GOT3 (cell line): ENCODE results near the gene EPO.
"Not testable (repeated sequence)": the region's sequence is repeated elsewhere in the genome, so short reads cannot be mapped to it uniquely, and the experiment has no call there.

Source experiments
- DNase-seq: peaks from one replicate; lab custom pipeline; 2025; ENCODE audit warnings: mixed read lengths; lab: John Stamatoyannopoulos, UW

The EPO gene

DNA sequence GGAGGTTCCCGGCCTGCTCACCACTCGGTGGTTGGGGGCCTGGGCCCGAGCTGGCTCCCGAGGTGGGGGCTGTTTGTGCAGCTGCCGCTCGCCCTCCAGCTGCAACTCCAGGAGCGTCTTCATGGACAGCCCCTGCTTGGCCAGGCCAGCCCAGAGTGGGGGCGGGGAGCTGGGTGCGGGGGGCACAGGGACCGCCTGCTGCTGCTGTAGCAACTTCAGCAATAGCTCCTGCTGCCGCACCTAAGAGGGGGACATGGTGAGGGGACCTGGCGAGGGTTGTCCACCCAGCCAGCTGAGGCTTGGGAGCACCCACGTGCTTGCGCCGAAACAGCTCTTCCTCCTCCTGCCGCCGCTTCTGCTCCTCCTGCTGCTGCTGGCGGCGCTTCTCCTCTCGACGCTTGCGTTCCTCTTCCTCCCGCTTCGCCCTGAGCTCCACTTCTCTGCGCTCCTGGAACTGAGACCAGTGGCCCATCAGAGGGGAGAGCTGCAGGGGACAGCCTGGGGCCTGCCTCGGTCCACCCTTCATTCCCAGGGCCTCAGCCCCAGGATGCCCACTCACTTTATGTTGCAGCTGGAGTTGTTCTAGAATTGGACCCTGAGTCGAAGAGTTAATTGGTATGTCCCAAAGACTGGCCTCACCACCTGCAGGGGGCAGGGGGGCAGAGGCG lies 37.1 kb upstream of the EPO start:
- no peak for DNase-seq

DNA sequence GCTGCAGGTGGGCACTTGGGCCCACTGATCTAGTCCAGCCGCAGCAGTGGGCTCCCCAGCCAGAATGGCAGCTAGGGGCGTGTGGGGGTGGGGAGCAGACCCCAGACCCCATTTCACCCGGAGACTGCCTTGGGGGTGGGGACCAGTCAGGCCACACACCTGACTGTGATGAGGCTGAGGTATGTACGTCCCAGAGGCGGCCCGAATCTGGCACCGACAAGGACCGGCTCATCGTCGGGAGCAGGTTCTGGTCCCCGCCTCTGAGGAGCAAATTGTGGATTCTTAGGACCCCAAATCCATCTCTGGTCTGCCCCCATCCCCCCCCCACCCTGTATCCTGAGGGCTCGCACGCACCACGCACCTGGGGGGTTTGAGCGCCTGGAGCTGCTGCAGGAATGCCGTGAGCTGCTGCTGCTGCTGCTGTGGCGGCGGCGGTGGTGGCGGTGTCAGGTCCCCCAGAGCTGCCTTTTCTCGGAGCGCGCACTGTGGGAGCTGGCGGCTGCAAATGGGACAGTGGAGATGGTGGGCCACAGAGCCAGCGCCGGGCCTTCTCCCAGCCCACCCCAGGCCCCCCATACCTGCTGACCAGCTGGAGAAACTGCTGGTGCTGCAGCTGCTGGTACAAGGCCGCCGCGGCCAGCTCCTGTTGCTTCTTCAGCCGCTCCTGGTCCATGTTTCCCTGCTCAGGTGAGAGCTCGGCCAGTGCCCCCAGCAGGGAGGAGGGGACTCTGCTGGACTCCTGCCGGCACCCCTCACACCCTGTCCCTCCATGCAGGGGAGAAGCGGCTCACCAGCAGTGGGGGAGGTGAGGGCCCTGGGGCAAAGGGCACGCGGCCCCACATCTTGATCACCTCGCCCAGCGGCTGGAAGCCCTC lies 36.4 kb upstream of the EPO start:
- DNase-seq, result no peak

DNA sequence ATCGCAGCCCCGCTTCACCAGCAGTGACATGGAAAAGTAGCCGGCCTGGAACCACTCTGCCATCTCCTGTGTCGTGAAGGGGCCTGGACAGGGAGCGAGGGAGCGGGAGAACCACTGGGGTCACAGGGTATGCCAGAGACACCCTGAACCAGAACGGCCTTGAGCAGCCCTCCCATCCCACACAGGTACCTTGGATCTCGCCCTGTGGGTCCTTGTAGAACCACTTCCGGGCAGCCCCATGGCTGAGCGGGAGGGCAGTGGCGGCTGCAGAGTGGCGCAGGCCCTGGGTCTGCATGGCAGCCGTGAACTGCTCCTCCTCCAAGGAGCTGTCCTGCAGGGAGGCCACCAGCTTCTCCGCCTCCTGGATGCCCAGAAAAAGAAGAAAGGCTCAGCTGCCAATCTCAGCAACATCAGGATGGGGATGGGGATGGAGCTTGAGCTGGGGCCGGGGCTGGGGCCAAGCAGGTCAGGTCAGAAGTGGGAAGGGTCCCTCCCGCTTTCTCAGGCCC lies 35.7 kb upstream of the EPO start:
- DNase-seq, result no peak

DNA sequence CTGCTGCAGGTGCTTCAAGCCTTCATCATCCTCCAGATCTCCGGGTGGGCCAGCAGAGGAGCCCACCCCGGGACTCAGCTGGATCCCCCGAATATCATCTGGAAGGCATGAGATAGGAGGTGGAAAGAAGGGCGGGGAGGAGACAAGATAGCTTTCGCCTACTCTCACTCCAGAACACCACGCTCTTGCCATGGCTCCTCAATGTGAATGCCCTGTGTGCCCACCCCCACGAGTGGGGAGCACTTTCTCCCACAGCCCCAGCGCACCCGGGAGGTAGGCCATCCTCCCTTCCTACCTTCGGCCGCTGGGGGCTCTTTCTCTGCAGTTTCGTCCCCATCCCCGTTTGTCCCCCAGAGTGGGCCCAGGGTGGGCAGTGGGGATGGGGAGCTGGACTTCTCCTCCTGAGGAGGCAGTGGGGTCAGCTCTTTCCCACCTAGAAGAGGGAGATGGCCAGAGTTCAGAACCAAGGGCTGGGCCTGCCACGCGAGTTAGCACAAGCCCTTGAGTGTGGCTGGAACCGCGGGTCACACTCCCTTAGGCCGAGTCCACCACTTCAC lies 35.1 kb upstream of the EPO start:
- no peak for DNase-seq

DNA sequence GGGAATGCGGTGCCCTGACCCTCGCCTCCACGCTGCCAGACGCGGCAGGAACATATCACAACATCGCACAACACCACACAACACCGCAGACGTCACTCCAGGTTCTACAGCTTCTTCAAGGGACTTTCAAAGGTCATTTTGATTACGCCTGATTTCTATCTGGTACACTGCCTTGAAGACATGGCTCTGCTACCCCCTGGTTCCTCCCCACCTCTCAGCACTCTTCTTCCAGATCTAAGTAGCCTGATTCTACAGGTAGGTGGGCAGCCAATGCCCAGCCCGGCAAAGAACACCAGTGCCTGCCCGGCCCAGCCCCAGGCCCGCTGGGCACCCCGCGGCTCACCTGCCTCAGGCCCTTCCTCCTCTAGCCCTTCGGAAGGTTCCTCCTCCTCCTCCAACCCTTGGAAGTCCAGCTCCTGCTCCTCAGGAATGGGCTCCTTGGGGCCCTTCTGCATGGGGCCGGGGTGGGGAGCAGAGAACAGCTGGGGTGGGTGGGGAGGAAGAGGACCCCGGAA lies 34.6 kb upstream of the EPO start:
- DNase-seq, result no peak

- no peak for DNase-seq
Measured at GRCh38 chr7:100686201-100686821, 34.0 kb upstream of the EPO start.

- DNase-seq, result no peak
Measured at GRCh38 chr7:100686822-100687211, 33.5 kb upstream of the EPO start.

DNA sequence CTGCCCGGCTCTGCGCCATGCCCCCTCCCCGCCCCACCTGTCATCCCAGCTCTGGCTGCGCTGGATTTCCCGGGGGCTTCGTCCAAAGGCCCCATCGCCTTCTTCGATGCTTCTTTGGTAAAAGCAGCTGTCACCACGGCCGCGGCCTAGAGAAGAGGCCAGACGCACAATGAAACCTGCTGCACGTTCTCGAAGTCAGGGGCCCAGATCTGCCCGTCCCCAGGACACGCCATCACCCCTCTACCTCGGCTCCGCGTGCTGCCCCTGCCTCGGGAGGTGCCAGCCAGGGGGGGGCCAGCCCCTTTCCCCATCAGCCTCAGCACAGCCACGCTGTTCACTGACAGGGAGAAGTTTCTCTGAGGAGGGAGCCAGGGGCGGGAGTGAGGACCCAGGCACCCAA lies 33.0 kb upstream of the EPO start:
- DNase-seq, result no peak

DNA sequence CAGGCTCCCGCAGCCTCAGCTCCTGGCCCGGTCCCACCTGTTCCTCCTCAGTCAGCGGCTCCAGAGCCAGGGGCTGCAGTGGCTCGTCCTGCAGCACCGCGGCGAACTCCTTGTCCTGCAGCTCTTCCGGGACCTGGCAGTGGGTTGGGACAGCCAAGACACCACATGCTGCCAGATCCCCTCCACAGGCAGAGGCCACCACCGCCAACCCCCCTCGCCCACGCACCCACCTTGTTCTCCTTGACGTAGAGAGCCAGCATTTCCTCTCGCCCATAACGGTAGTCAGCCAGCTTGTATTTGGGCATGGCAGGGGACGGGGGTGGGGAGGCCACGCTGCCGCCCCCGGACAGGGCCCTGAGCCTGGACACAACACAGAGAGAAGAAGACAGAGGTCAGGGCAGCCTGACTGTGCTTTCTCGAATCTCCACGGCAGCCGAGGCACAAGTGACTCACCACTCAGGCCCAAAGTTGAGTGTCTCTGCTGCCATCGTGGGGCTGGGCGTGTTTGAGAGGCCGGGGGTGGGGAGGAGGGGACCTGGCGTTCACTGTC lies 32.4 kb upstream of the EPO start:
- DNase-seq, result no peak

GRCh38 chr7:100688326-100688860 lies 31.9 kb upstream of the EPO start:
- DNase-seq, result no peak

- no peak for DNase-seq
Measured at GRCh38 chr7:100689230-100690135, 30.8 kb upstream of the EPO start.

GRCh38 chr7:100691676-100692577 lies 28.3 kb upstream of the EPO start:
- no peak for DNase-seq

DNA sequence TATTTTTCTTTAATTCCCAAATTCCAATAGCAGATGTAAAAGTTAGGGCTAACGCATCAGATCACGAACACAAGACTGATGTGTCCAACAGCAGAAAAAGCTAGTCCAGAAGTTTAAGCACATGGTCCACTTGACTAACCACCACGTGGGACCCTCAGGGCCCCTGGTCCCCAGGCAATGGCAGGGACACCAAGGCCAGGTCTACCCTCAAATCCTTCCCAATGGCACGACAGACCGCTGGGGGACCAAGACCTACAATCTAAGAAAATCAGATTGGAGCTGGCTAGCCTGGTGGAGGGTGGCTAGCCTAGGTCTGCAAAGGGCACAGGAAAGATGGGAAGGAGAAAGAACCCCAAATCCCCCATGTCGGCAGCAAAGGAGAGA lies 27.7 kb upstream of the EPO start:
- no peak for DNase-seq

DNA sequence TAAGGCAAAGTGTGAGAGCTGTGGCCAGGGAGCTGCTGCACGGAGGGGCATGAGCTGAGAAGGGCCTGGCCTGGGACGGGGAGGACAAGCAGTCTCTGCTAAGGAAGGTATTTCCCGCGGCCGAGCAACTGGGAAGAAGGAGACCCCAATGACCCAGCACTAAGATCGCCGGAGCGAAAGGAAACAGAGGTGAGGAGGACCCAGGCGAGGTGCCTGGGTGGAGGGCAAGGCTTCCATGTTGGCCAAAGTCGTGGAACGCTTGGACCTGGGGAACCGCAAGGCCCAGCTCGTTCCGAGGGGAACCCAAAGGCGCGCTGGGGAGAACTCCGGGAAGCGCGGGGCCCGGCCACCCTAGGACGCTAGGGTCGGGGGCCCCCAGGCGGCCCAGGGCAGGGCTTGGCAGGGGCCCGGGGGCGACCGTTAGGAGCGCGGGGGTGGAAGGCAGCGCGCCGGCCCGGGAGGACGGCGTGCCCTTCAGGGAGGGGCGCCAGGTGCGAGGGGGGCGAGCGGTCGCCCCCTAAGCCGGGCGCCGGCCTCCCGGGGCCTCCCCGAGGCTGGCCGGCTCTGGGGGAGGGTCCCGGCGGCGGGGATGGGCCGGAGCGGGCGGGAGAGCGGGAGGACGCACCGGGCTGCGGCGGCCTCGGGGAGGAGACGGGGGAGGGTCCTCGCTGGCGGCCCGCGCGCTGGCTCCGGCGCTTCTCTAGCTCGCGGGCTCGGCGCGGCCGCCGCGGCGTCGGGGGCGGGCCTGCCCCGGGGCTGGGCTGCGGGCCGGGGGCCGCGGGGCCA lies 26.8 kb upstream of the EPO start:
- DNase-seq, result no peak

- DNase-seq, result no peak
Measured at GRCh38 chr7:100694098-100694745, 26.0 kb upstream of the EPO start, which contains the start of gene GIGYF1. TSS of gene GIGYF1 (minus strand) at chr7:100694250. CDS start at chr7:100688238, 6,012 bp downstream.

DNA sequence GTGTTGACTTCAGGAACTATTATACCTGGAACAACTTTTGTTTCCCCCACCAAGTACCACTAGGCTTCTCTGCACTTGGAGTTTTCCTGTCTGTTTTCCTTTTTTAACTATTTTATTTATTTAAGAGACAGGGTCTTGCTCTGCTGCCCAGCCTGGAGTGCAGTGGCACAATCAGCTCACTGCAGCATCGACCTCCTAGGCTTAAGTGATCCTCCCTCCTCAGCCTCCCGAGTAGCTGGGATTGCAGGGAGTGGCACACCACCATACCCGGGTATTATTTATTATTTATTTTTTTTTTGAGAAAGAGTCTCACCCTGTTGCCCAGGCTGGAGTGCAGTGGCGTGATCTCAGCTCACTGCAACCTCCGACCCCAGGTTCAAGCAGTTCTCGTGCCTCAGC lies 24.1 kb upstream of the EPO start:
- DNase-seq, result no peak

GRCh38 chr7:100699018-100699417 lies 21.2 kb upstream of the EPO start:
- DNase-seq, result no peak

- not testable (repeated sequence) for DNase-seq
Measured at GRCh38 chr7:100701089-100701488, 19.2 kb upstream of the EPO start.
